ENCODE data around the gene PRDM16. TPM values are rescaled to one million over a fixed set of nuclear protein-coding genes. Genes with fewer than 3 reads are reported as not detected.

Gene PRDM16
- total and polyA plus RNA-seq, 2 of the 8 experiments (the other 6 are each of a cell fraction or from before 2014, with no cell fraction given): 0.39 to 0.43 TPM

DNA sequence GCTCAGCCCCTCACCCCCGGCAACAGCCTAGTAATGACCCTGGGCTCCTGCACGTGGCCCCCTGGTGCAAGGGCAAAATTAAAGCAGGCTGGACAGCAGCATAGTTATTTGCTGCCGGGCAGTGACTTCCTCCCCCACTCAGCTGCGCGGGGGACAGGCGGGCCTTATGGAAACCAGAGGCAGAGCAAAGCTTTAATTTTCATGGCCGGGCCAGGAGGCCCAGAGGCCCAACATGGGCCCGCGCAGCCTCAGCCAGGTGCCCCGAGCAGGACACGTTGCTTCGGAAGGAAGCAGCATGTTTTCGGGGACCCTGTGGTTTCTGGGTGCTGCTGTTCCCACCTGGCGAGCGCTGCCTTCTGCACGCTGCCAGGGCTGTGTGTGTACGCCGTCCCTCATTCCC, 295.5 kb downstream of the PRDM16 start:
- H4K5ac ChIP-seq (ENCODE audit: insufficient read length, low read depth, low read length): no peak overlapping the region
- H4K91ac ChIP-seq (replicated peaks; ENCODE audit: insufficient read length, low read length): no peak overlapping the region
- WGBS, 2 experiments (ENCODE audit: extremely low coverage in 1 of 2, insufficient coverage in 1 of 2, insufficient read length in 1 of 2, insufficient replicate concordance in 2 of 2, low coverage in 1 of 2, low lambda C conversion rate in 2 of 2, missing lambda C conversion rate in 1 of 2): 93% methylated on average over 18 of the region's 18 CpGs; no CpG with 5 or more reads in 1 of the 2 experiments
- no peak overlapping the region for H3K56ac ChIP-seq (replicated peaks; ENCODE audit: insufficient read length, low read depth, low read length)
- H3K23me2 ChIP-seq (ENCODE audit: low read depth, low read length): no peaks in the 10 kb centered on the region
- H3K18ac ChIP-seq (ENCODE audit: extremely low read depth, low read length): no peak overlapping the region
- FAIRE-seq (no peak), DNase-seq (ENCODE audit: low read depth in 1 of 2, low spot score in 2 of 2) (no peak)
- H4K8ac ChIP-seq (ENCODE audit: extremely low read depth, insufficient read depth, low read length): no peak overlapping the region; the same call in 1 of the 2 replicates
- H4K20me1 ChIP-seq (replicated peaks in 1 of 2; ENCODE audit: control insufficient read depth in 1 of 2, insufficient read depth in 2 of 2, low read length in 2 of 2): no peaks in the 10 kb centered on the region
- H3K27ac ChIP-seq (ENCODE audit: low read depth, low read length): no peak overlapping the region
- H2BK15ac ChIP-seq (ENCODE audit: low read length): no peak overlapping the region
- H3K14ac ChIP-seq (ENCODE audit: insufficient read length): no peak overlapping the region
- H2AK5ac ChIP-seq (ENCODE audit: low read depth, low read length): no peak overlapping the region
- no peak overlapping the region for H3K9ac ChIP-seq (replicated peaks in 1 of 4; ENCODE audit: extremely low read depth in 1 of 4, low read depth in 3 of 4, low read length in 3 of 4)
- H3K4ac ChIP-seq (replicated peaks; ENCODE audit: insufficient read length, low read depth, low read length): no peak overlapping the region
- CTCF ChIA-PET (ENCODE audit: partially characterized antibody): interaction anchor here (1.1 to 2.6 kb wide), 2 partner anchors 15 to 67 kb away, joined by 5 to 8 read pairs; no protein-coding TSS in a partner anchor
- no peaks in the 10 kb centered on the region for H3K9me3 ChIP-seq (ENCODE audit: insufficient read depth in 2 of 2, low read depth in 1 of 2, low read length in 1 of 2)
- peaks cover 0 to 3% (median 0%) of the 10 kb centered on the region in 4 experiments; a peak in 2 of 7 replicates for H3K27me3 ChIP-seq (replicated peaks in 1 of 4; ENCODE audit: control insufficient read depth in 3 of 4, extremely low read depth in 1 of 4, insufficient read depth in 3 of 4, low read length in 3 of 4)
- no peak overlapping the region for H2AFZ ChIP-seq (ENCODE audit: low read length)
- H3K23ac ChIP-seq (ENCODE audit: insufficient read length): no peak overlapping the region
- no peak overlapping the region for H2BK20ac ChIP-seq (ENCODE audit: low read length)
- H2BK5ac ChIP-seq (ENCODE audit: low read depth, low read length): no peak overlapping the region
- H3K4me3 ChIP-seq (ENCODE audit: extremely low read depth in 1 of 4, insufficient read depth in 2 of 4, low read depth in 3 of 4, low read length in 4 of 4): no peak overlapping the region
- no peaks in the 10 kb centered on the region for H3K36me3 ChIP-seq (ENCODE audit: control insufficient read depth in 2 of 4, insufficient read depth in 4 of 4, low read length in 3 of 4)
- H3K4me1 ChIP-seq (replicated peaks in 1 of 4; ENCODE audit: control insufficient read depth in 3 of 4, insufficient read depth in 4 of 4, low read length in 3 of 4): peaks cover 3 to 11% (median 8%) of the 10 kb centered on the region in 4 experiments; a peak in 6 of 7 replicates
- no peak overlapping the region for H3K4me2 ChIP-seq (ENCODE audit: insufficient read depth in 1 of 2, low read depth in 2 of 2, low read length in 2 of 2)
- no peaks in the 10 kb centered on the region for H3K79me1 ChIP-seq (ENCODE audit: low read depth, low read length)
- H2BK120ac ChIP-seq (replicated peaks; ENCODE audit: low read depth, low read length): no peak overlapping the region
- no peaks in the 10 kb centered on the region for H3K79me2 ChIP-seq (ENCODE audit: control insufficient read depth in 1 of 2, insufficient read depth in 2 of 2, low read length in 2 of 2)
- POLR2A ChIA-PET (ENCODE audit: partially characterized antibody): interaction anchor here (1.2 kb wide), 1 partner anchor 11 kb away, joined by 3 read pairs; no protein-coding TSS in a partner anchor
- no peak overlapping the region for H2BK12ac ChIP-seq (ENCODE audit: low read depth, low read length)
- TF ChIP-seq GTF2F1 (IDR thresholded peaks at IDR 0.05; ENCODE audit: borderline replicate concordance, low read depth, low read length): no peak
- TF ChIP-seq E2F6 (IDR thresholded peaks at IDR 0.05): no peak
- TF ChIP-seq NRF1 (IDR thresholded peaks at IDR 0.05; ENCODE audit: low read depth, low read length): no peak
- no peak for TF ChIP-seq CREB1 (IDR thresholded peaks at IDR 0.05)
- no peak for TF ChIP-seq RNF2 (IDR thresholded peaks at IDR 0.05; ENCODE audit: borderline replicate concordance, low read depth, low read length, missing control alignments, poor library complexity, severe bottlenecking)
- no peak for TF ChIP-seq TEAD4 (IDR thresholded peaks at IDR 0.05; ENCODE audit: low read depth, low read length)
- TF ChIP-seq, protein P1, sequence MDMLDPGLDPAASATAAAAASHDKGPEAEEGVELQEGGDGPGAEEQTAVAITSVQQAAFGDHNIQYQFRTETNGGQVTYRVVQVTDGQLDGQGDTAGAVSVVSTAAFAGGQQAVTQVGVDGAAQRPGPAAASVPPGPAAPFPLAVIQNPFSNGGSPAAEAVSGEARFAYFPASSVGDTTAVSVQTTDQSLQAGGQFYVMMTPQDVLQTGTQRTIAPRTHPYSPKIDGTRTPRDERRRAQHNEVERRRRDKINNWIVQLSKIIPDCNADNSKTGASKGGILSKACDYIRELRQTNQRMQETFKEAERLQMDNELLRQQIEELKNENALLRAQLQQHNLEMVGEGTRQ (IDR thresholded peaks at IDR 0.05; ENCODE audit: low read length): no peak
- TF ChIP-seq CEBPB (IDR thresholded peaks at IDR 0.05; ENCODE audit: low read depth, low read length): no peak
- TF ChIP-seq CHD1 (IDR thresholded peaks at IDR 0.05; ENCODE audit: low read depth, low read length): no peak
- no peak for TF ChIP-seq HDAC6 (IDR thresholded peaks at IDR 0.05; ENCODE audit: low read depth, low read length)
- TF ChIP-seq CBX5 (IDR thresholded peaks at IDR 0.05; ENCODE audit: low read depth, low read length): no peak
- no peak for TF ChIP-seq RXRA (IDR thresholded peaks at IDR 0.05; ENCODE audit: insufficient read depth, low read depth, low read length)

All from H1 (cell line).